SHP77 (cell line): ENCODE measurements around the gene SURF4.
A peak's percentile ranks its signal among the peaks of the same experiment; 100 is the strongest.

ENCODE experiments used
- DNase-seq, 2 experiments: peaks; one replicate each; lab custom pipeline; 2025; lab: John Stamatoyannopoulos, UW

Gene SURF4

DNA sequence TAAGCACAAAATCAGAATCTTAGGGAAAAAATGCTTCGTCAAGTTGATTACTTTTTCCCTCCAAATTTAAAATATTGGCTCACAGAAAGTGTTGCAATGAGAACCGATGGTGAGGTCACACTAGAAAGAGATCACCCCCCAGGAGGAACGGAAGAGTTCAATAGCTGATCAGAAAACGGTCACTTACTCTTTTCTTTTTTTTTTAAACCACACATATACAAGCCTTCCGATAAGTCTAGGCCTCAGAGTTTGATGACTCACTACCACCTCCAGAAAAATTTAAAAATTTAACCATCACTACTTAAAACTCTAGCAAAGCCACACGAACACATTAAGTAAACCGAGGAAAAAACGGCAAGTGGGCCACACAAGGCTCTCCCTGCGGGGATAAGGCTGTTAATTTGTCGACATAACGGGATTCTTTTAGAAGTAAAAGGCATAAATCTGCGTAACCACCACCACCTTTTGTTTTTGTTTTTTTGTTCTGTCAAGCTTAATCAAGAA, 1.2 kb downstream of the SURF4 start:
- no peak for DNase-seq

DNA sequence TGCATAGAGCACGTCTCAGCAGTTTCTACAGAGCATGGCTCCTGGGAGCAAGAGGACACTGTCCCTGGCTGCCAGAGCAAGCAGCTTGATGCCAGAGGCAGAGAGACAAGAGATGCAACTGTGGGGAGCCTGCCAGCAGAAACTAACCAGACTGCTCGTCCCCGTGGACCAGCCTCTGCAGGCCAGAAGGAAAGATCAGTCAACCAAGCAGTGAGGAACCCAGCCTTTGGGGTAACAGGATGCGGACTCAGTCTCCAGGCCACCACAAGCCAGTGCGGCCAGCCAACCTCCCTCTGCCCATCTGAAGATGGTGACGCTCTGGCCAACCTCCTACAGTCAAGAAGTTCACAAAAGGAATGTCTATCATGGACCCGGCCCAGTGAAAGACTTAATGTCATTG, 3.7 kb downstream of the SURF4 start:
- no peak for DNase-seq

DNA sequence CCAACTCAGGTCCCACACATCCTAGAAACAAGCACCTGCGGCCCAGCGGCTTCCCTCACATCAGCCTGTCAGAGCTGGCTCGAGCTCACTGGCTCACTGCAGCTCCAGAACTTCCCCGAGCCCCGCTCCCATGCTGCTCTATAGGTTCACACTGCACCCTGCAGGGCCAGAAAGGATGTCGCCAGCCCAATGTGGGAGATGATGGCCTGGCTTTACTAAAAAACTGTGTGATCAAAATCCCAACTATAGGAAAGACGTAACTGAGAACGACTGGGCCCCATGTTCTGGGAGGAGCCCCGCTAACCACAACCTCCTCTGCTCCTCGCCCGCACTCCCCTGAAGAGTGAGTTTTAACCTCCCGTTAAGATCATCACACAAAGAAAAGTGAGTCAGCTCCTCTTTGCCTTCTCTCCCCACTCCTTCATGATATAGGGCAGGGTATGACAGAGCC, 4.6 kb downstream of the SURF4 start:
- peak in 1 of 2 experiments; percentile 46 for DNase-seq

DNA sequence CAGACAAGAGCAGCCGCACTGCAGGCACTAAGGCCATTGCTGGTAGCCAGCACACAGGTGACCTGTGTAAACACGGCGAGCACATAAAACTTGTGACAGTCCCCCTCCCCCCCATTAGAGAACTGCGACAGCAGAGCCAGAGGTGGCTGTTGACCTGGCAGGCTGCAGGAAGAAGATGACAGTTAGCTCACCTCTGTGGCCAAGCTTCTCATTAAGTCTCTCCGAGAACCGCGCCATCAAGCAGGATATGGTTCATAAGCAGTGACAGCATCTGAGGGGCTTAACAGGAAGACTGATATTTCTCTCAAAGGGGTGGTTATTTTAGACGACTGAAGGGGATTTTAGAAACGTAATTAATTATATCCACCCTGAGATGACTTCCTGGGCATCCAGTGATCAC, 5.2 kb downstream of the SURF4 start:
- no peak for DNase-seq

DNA sequence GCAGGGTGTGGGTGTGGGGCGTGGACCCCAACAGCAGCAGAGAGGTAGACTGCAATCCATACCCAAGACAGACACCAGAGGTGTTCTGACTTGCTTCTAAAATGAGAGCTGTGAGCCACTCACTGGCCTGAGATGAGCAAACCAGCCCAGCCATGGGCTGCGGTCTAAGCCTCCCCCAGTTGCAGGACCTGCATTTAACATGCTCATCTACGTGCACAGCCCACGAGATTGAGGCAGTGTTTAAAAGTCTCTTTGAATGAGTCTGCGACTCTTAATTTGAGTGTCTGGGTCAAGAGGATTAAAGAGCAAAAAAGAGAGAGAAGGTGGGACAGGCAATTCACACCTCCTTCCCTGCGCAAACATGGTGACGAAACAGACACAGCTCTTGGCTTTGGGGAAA, 5.9 kb downstream of the SURF4 start:
- DNase-seq, result no peak

DNA sequence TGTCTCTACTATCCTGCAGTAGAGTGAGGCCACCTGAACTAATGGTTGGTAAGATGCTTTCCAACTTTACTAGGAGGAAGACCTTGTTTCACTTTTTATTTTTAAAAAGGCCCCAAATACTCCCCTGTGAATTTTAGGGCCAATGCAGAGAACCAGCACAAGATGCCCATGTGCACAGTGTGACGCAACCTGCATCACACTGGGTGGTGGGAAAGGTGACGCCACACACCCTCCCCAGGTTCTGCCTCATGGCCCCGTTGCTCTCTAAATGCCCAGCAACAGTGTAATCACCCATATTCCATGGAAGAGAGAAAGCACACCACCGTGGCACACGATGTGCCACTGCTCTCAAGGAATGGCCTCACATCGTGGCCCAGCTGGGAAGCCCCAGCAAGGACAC, 6.4 kb downstream of the SURF4 start:
- no peak for DNase-seq

DNA sequence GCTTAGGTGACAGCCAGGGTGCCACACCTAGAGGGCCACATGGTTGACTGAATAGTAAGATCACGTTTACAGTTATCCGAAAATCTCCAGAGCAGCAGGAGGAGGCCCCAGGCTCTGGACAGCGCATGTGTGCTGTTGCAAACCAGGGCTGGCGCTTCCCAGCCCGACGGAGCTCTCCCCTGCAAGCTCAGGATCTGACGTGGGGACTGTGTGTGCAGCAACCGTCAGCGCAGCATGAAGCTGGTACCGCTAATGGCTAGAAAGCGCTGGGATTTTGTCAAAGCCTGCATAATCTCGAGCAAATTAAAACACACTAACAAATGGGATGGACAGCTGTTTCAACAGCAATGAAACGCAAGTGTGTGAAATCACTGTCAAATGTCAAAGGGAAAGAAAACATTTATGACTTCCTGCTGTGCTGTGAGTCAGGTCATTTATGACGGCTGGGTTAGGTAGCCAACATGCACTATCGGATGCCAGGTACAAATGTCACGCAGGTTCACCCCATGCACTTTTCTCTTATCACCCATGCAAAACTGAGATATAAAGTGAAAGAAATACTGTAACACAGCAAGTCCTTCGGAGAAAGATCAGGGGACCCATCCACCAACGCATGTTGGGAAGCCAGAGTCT, 7.5 kb downstream of the SURF4 start:
- DNase-seq, result peak; percentile 80 to 89

DNA sequence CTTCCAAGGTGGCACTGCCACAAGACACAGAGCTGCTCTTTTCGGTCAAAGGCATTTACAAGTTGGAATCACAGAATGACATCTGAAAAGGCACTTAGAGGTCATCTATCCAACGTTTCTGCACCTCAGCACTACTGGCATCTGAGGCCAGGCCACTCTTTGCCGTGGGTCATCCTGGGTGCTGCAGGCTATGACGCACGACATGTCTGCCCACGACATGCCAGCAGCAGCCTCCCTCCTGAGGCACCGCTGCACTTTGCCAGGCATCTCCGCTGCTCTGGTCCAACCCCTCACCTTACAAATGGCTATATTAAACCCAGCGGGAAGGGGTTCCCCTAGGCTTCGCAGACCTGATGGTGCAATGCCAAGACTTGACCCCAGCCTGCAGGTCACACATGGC, 8.1 kb downstream of the SURF4 start:
- no peak for DNase-seq

DNA sequence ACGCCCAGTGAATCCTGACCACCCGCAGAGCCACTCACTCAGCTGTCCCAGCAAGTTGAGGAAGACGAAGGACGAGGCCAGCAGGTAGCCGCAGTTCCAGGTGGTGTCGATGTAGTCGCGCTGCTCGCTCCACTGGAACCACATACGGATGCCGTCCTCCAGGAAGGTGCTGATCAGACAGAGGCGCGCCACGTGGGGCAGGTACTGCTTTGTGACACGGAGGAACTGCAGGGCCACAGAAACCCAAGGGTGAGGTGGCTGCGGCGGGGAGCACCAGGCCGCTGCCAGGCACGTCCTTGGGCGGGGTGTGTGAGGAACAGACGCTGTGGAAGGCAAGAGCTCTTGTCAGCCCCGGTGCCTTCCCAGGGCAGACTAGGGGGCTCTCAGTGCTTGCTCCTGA, 8.6 kb downstream of the SURF4 start:
- no peak for DNase-seq

DNA sequence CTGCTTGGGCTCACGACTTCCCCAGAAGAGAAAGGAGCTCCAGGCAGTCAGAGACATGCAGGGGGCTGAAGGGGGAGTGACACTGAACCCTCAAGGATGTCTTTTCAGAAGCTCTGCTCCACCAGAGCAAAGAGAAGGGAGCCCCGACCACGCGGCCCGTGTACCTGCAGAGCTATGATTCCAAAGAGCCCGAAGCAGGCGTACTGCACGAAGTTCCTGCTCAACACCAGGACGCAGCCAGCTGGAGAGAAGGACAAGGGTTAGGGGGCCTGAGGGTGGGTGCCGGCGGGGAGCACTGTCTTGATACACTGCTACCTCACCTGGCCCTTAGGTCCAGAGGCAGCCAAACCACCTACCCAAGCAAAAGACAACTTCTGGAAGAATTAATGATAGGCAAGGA, 9.4 kb downstream of the SURF4 start:
- DNase-seq, result no peak

DNA sequence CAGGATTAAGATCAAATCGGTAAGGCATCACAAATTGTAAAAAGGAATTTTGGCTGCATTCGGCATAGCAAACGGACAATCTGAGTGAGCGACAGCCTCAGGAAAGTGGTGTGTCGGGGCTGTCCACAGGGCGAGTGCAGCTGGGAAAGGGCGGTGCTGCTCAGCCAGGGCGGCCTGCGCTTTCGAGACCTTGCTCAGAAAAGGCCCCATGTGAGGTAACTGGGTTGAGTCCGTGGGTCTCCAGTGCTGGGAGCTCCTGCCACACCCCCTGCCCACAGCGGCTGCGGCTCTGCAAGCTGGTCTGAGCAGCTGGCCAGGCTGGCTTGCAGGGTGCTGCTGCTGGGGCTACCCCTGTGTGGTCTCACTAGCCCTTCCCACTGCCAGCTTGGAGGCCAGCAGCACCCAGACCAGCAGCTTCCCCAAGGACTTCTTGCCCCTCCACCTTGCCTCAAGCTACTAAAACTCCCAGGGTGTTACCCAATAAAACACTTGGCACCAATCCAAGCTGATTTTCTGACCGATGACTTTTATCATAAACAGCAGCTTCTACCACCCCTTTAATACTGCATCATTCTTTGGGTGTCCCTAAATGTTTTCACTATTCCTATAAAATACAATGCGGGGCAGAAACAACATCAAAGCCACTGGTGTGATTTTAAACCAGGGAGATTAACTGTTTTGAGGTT, 13.4 kb downstream of the SURF4 start:
- no peak for DNase-seq

DNA sequence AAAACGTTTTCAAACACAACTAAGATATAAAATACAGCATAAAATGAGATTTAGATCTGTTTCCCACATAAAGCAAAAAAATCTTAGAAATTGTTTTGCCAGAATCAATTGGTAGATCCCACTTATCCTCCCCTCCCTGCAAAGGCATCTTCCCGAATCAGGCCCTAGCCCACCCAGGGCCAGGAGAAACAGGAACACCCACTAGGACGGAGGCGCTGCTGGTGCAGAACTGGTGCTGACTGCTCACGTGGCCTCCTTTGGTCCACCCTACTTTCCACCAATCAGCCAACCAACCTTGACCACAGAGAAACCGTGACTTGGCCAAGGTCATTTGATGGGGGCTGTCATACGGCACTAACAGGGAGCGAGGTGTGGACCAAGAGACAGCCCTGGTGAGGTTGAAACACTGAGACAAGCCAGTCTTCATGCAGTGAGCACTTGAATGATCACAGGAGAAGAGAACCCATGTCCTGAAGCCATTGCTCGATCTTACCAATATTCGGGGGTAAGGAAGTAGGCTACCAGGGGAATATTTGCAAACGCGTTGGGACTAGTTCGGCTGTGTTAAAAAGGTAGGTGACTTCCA, 14.3 kb downstream of the SURF4 start:
- no peak for DNase-seq

DNA sequence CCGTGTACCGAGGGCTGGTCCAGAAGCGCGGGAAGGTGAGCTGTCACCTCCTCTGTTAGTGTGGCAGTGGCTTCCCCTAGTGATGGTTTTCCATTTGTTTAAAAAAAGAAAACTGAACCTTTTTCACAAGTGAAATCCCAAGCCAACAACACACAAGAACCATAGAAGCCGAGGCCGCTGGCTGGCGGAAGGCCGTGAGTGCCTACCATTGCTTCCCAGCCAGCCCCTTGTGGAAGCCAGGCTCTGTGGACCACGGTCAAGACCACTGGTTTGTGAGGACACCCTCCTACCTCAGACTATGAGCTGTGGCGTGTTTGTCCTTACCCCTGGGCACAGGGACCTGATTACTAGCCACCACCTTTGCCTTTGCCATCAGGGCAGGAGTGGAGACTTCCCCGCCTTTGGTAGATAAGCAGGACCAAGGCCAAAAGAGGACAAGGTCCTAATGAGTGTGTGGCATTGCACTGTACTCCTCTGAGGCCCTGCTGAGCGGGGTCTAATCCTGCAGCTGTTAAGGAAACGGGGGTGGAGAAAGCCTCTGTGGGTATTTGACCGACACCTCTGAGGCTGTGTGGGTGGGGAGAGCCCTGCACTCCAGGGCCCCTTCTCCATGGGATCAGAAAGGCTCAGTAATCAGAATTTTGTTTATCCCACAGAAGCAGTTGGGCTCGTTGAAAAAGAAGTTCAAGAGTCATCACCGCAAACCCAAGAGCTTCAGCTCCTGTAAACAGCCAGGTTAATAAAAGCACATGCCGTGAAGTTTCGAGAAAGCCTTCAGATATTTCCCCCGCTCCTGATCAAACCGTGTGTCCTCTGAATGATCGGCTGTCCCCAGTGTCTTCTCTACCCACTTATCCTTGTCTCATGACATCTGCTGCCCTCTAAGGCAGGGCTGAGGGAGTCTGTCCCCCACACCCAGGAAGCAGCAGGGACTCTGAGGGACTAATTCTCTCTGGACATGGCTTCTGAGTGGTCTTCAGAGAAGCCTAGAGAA, 15.2 kb downstream of the SURF4 start:
- DNase-seq, result no peak

DNA sequence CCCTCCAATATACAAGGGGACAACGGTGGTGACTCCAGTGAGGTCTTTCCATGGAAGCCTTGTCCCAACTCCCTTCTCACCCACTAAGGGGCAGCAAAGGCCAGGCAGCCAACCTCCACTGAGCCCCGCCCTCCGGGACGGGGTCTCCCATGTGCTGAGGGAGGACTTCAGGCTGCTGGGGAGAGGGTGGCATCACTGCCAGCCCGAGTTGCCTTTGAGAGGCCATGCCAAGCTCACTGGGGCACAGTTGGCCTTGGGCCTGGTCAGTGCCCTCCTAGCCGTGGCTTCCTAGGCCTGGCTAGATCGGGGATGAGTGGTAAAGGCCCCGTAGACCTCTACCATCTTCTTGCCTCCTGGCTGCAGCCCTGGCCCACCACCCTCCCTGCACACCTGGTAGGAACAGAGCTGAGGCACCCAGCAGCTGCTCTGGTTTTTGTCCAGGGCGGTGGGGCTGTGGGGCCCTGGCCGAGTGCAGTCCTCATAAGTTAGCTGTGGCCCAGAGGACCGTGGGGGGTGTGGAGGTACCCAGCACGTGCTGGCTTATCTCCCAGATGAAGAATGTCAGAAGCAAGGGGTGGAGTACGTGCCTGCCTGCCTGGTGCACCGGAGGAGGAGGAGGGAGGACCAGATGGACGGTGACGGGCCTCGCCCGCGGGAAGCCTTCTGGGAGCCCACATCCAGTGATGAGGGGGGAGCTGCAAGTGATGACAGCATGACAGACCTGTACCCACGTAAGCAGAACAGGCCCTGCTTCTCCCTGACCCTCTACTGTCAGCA, 16.3 kb downstream of the SURF4 start:
- peak; percentile 58 to 65 for DNase-seq

DNA sequence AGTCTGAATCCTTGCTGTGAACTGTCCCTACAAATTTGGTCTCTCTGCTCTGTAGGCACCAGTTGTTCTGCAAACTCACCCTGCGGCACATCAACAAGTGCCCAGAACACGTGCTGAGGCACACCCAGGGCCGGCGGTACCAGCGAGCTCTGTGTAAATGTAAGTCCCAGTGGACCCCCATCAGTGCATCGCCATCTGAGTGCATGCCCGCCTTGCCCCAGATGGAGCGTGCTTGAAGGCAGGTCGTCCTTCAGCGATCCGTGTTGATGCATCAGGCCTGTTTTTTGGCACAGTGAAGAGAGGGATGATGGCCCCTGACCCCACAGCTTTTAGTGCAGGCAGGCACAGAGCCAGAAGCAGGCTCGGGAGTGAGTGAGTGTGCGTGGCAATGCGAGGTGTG, 18.2 kb downstream of the SURF4 start:
- no peak for DNase-seq

DNA sequence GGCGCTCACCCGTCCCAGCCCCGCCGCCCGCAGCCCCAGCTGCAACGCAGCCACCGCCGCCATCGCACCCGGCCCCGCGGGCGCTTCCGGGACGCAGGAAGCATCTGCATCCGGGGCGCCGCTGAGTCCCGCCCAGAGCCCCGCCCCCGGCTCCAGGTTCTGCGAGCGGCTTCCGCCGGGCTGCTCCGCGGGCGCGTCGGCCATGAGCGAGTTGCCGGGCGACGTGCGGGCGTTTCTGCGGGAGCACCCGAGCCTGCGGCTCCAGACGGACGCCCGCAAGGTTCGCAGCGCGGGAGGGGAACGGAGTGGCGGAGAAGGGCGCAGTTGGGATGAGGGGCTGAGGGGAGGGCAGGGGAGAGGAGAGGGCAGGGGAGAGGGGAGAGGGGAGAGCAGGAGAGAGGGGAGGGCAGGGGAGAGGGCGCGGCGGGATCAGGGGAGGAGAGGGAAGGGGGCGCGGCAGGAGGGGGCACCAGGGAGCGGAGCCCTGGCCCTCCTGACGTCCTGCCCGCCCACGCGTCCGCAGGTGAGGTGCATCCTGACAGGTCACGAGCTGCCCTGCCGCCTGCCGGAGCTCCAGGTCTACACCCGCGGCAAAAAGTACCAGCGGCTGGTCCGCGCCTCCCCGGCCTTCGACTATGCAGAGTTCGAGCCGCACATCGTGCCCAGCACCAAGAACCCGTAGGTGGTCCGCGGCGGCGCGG, 19.3 kb downstream of the SURF4 start, which contains the start of the genes SURF1 and SURF2:
SURF1 (minus strand) TSS at position 97 of the 701 bp plus-strand sequence; CDS start at position 63, 34 bp downstream.
SURF2 (plus strand) TSS at position 160 of the 701 bp plus-strand sequence; CDS start at position 203, 43 bp downstream.
- DNase-seq, result peak; percentile 68 to 88

DNA sequence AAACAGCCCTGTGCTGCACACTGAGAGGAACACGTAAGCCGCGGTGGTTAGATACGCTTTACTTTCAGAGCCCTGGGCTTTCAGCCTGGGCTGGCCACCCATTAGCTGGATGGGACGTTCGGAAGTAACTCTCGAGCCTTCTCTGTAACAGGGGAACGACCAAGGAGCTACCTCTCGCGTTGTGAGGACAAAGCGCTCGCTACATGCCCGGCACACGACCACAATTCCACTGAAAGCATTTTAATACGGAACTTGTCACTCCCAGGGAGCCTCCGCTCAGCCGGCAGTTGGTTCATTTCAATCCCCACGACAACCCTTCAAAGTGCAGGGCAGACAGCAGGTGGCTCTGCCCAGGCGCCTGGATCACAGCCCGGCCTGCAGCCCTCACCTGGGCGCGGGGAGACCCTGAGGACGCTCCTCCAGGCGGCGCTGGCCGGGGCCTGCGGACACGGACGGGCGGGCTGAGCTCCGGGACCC, 19.9 kb downstream of the SURF4 start:
- no peak for DNase-seq

DNA sequence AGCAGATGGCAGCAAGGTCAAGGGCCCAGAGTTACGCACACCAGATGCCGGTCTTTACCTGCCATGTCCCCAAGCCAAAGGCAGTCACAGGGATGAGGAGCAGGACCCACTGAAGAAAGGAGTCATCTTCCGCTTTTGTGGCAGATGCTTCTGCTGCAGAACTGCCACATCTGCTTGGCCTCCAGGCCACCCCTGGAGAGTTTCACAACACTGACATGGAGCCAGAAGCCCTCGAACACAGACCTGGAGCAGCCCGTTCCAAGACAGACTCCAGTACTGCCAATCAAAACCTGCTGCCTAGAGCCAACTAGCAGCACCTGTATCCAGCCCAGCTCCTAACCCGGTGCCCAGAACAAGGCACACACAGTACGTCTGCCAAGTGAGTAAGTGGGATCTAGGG, 21.1 kb downstream of the SURF4 start:
- no peak for DNase-seq

DNA sequence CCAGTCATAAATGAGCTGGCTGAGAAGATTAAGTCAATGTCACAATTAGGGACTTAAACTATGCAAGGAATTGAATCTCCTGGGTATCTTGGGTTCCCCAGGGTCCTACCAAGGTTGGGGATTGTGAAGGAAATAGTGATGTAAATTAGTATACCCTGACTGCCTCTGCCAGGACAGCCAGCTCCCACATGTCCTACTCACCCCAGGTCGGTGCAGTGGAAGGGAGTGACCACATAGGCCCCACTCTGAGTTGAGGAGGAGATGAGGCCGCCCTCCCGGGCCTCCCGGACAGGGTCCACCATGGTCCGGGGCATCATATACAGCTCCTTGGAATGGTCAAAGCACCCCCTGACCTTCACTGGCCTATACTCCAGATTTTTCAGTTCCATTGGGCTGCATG, 22.3 kb downstream of the SURF4 start:
- no peak for DNase-seq

DNA sequence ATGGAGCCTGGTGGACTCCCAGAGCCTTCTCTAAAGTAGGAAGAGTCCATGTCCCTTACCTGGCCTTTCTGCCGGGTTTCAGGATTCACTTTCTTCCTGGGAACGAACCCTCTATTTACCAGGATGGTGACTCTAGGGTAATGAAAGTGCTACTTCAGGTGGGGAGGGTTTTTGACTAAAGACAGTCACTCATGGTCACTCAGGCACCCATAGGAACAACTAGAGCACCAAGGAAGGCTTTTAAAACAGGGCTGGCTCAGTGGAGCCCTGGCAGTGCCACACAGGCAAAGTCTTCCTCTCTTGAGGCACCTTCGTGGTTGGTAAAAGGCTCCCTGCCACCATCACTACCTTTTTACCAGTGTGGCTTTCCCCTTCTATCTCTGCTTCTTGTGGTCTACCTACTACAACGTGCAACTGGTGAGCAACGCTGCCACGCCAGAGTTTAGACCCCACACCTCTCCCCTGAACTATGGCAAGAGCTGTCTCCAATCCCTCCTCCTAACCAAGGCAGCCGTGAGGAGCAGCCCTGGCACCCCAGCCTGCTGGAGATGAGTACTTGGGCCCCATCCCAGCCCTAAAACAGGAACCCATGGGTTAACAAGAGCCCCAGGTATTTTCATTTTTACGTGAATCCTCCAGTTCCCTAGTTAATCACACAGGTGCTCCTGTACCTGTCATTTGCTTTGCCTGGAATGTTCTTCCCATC, 23.1 kb downstream of the SURF4 start:
- no peak for DNase-seq
